Breast epithelium (tissue), 4 donors: Measurements from ENCODE around the gene RBX1. TPM values are rescaled to one million over a fixed set of nuclear protein-coding genes. Genes with fewer than 3 reads are reported as not detected.
"Not testable (repeated sequence)": the region's sequence is repeated elsewhere in the genome, so short reads cannot be mapped to it uniquely, and the experiment has no call there.

ENCODE experiments used
- DNase-seq, 2 donors: peaks; one replicate each; pipeline ENCODE4 v3.0.0-alpha.2; 2019; ENCODE audit warnings: low spot score in 2 of 2
- H3K27ac ChIP-seq, 2 donors: fragments of 200-600 bp; sonication (generic) in 1 of 2; one replicate each; pipeline ENCODE4 v1.5.1; 2016 to 2019; ENCODE audit warnings: mild to moderate bottlenecking in 1 of 2
- H3K27me3 ChIP-seq, 2 donors: fragments of 200-600 bp; sonication (generic) in 1 of 2; one replicate each; pipeline versions ENCODE4 v1.5.1 to v1.6.0; 2017 to 2019; ENCODE audit warnings: control low read depth in 1 of 2, mild to moderate bottlenecking in 1 of 2
- H3K36me3 ChIP-seq: fragments of 200-600 bp; one replicate; pipeline ENCODE4 v1.5.1; 2019
- H3K4me1 ChIP-seq, 2 donors: fragments of 200-600 bp; sonication (generic); one replicate each; pipeline ENCODE4 v1.5.1; 2016 to 2019; ENCODE audit warnings: control low read depth in 1 of 2
- H3K4me3 ChIP-seq, 3 donors: fragments of 200-600 bp; sonication (generic); 1 replicate in 2 of 3; 2 replicates in 1 of 3; pipeline ENCODE4 v1.5.1; 2016 to 2019; ENCODE audit warnings: mild to moderate bottlenecking in 3 of 3, moderate library complexity in 2 of 3
- H3K9me3 ChIP-seq, 2 donors: fragments of 200-600 bp; sonication (generic) in 1 of 2; one replicate each; pipeline ENCODE4 v1.5.1; 2016 to 2019; ENCODE audit warnings: control low read depth in 1 of 2
- CTCF ChIP-seq, 3 donors: fragments of 450-650 bp; IDR thresholded peaks; one replicate each; pipeline ENCODE4 v1.5.1; 2016 to 2017; ENCODE audit warnings: antibody characterized with exemption in 3 of 3, mild to moderate bottlenecking in 3 of 3, moderate library complexity in 3 of 3
- POLR2A ChIP-seq: fragments of 450-650 bp; IDR thresholded peaks from one replicate; pipeline ENCODE4 v1.6.1; 2016; ENCODE audit warnings: antibody characterized with exemption, mild to moderate bottlenecking, moderate library complexity
- POLR2AphosphoS5 ChIP-seq, 3 donors: sonication (generic); formaldehyde crosslinking; IDR thresholded peaks; one replicate each; pipeline ENCODE4 v1.6.1; 2017; ENCODE audit warnings: antibody characterized with exemption in 3 of 3
- intact Hi-C: fragments of 100-400 bp; cut with DNase I; formaldehyde crosslinking; loops from one replicate; pipeline ENCODE4 v1.15.1; 2023; ENCODE audit warnings: low total_unique reads
- total RNA-seq, 3 donors: library from RNA; depleted of rRNA; stranded (reverse); fragments of >200 nt; gene quantifications; one replicate each; pipeline ENCODE4 v1.1.0, GENCODE V29; 2016

Gene RBX1
- total RNA-seq, 3 donors from 2014 or later = 30.4 to 42.7 (median 39.3) TPM

GRCh38 chr22:41000040-41000565, 48.9 kb downstream of the RBX1 start:
- H3K4me1 ChIP-seq = no peaks in the 10 kb centered on the region
- no peak overlapping the region for H3K4me3 ChIP-seq
- intact Hi-C loops = no loop called here
- TF ChIP-seq POLR2AphosphoS5 (IDR thresholded peaks at IDR 0.05) = no peak
- no peak for TF ChIP-seq CTCF (IDR thresholded peaks at IDR 0.05)
- no peak for TF ChIP-seq POLR2A
- no peaks in the 10 kb centered on the region for H3K36me3 ChIP-seq
- no peaks in the 10 kb centered on the region for H3K9me3 ChIP-seq
- no peak overlapping the region for H3K27ac ChIP-seq
- H3K27me3 ChIP-seq = no peaks in the 10 kb centered on the region
- DNase-seq = no peak

GRCh38 chr22:41000941-41001721, 50.0 kb downstream of the RBX1 start:
- H3K4me3 ChIP-seq = no peak overlapping the region
- intact Hi-C loops = no loop called here
- TF ChIP-seq POLR2AphosphoS5 (IDR thresholded peaks at IDR 0.05) (no peak), CTCF (IDR thresholded peaks at IDR 0.05) (no peak)
- H3K4me1 ChIP-seq = no peaks in the 10 kb centered on the region
- H3K27ac ChIP-seq = peak overlapping the region; percentile 12 to 40
- H3K36me3 ChIP-seq = no peaks in the 10 kb centered on the region
- H3K9me3 ChIP-seq = no peaks in the 10 kb centered on the region
- DNase-seq = no peak
- no peaks in the 10 kb centered on the region for H3K27me3 ChIP-seq

- TF ChIP-seq POLR2AphosphoS5 (IDR thresholded peaks at IDR 0.05) (no peak), CTCF (IDR thresholded peaks at IDR 0.05) (no peak), POLR2A (no peak)
- H3K4me3 ChIP-seq = no peak overlapping the region
- H3K27ac ChIP-seq = peak overlapping the region; percentile 12 to 40
- intact Hi-C loops = no loop called here
- no peaks in the 10 kb centered on the region for H3K9me3 ChIP-seq
- H3K36me3 ChIP-seq = no peaks in the 10 kb centered on the region
- no peak for DNase-seq
- H3K4me1 ChIP-seq = no peaks in the 10 kb centered on the region
- H3K27me3 ChIP-seq = no peaks in the 10 kb centered on the region
Measured at GRCh38 chr22:41001722-41002122, 50.5 kb downstream of the RBX1 start.

- peak overlapping the region; percentile 35 to 54 for H3K27ac ChIP-seq
- DNase-seq, H3K36me3 ChIP-seq, H3K27me3 ChIP-seq, intact Hi-C loops, H3K4me1 ChIP-seq, H3K4me3 ChIP-seq, H3K9me3 ChIP-seq: not testable (repeated sequence)
Measured at GRCh38 chr22:41002386-41002785, 51.2 kb downstream of the RBX1 start.

GRCh38 chr22:41003066-41003465, 51.9 kb downstream of the RBX1 start:
- intact Hi-C loops = no loop called here
- peak overlapping the region; percentile 35 to 54 for H3K27ac ChIP-seq
- TF ChIP-seq POLR2AphosphoS5 (IDR thresholded peaks at IDR 0.05) (peak in 1 of 3 donors; percentile 47), CTCF (IDR thresholded peaks at IDR 0.05) (no peak), POLR2A (no peak)
- peak; percentile 55 to 66 for DNase-seq
- no peak overlapping the region for H3K4me3 ChIP-seq
- H3K9me3 ChIP-seq = no peaks in the 10 kb centered on the region
- no peaks in the 10 kb centered on the region for H3K27me3 ChIP-seq
- H3K36me3 ChIP-seq = no peaks in the 10 kb centered on the region
- no peaks in the 10 kb centered on the region for H3K4me1 ChIP-seq
